Measurements from ENCODE around the gene ANKRD53.
A peak's percentile ranks its signal among the peaks of the same experiment; 100 is the strongest.
"Not testable (repeated sequence)": the region's sequence is repeated elsewhere in the genome, so short reads cannot be mapped to it uniquely, and the experiment has no call there.

Gene ANKRD53

DNA sequence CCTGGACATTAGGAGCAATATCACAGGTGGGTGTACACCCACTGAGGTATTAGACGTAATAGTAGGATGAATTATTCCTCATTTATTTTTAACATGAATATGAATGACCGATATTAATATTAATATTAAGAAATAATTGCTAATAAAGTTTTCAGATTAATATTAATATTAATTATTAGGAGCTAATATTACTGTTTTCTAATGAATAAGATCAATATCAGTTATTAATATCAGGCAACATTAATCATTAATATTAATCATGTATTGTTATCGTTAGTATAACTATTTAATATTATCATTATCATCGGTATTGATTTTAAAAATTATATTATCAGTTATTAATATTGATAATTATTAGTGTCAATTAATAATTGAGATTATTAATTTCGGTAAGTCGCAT is 41.6 kb downstream of the ANKRD53 start:
- DNase-seq = not testable (repeated sequence)

DNA sequence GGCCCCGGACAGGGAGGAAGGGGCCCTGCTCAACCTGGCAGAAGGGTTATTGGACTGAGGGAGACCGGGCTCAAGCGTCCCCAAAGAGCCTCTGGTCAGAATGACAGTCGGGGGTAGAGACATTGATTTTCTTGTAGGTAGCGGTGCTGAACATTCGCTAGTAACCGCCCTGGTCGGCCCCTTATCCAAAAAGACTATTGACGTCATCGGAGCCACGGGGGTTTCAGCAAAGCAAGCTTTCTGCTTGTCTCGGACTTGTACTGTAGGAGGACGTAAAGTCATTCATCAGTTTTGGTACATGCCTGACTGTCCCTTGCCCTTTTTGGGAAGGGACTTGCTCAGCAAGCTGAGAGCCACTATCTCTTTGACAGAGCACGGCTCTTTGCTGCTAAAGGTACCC is 43.0 kb downstream of the ANKRD53 start:
- DNase-seq = not testable (repeated sequence)

DNA sequence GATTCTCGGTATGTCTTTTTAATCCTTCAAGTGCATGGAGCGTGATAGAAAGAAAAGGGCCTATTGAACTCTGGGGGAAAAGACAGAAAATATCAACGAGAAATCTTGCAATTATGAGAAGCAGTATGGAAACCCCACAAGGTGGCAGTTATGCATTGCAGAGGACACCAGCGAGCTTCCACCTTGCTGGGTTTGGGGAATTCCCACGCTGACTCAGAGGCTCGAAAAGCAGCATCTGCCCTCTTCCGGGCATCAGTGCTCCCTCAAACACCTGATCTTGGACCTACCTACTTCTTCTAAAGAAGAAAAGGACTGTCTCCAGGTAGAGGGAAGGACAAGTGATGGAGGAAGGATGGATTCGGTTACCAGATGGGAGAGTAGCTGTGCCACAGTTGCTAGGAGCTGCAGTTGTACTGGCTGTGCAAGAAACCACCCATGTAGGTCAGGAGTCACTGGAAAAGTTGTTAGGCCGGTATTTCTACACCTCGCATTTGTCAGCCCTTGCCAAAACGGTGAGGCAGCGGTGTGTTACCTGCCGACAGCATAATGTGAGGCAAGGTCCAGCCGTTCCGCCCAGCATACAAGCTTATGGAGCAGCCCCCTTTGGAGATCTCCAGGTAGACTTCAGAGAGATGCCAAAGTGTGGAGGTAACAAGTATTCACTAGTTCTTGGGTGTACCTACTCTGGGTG is 45.3 kb downstream of the ANKRD53 start:
- peak; percentile 70 to 73 for DNase-seq
